Measurements from ENCODE around the gene PRSS36.

Gene PRSS36

DNA sequence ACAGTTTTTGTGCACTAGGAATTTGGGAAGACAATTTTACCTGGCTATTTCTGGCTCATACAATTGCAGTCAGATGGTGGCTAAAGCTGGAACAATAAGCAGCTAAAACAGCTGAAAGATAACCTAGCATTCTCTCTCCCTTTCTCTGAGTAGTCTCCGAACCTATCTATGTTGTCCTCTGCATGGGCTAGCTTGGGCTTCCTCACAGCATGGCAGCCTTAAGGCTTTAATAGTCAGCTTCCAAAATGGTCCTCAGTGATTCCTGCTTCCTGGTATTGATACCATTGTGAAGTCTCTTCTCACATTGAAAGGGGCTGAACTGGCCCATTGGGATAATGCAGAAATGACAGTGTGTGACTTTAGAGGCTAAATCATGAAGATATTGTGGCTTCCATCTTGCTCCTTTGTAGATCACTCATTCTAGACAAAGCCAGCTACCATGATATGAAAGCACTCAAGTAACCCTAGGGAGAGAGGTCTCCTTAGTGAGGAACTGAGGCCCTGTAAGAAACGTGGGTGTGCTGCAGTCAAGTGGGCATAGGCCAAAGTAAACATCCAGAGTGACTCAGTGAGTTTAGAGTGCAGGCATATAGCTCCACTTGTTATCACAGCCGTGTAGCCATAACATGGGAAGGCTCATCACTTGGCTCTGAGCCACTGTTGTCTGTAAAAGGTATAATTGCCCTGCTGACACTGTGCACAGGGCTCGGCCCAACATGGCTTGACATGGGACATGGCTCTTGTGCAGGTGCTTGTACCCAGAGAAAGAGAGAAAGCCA lies 49.8 kb downstream of the PRSS36 start:
- POLR2A ChIA-PET, result interaction anchor here (0.5 to 1.6 kb wide), 6 partner anchors 17 to 773 kb away, joined by 3 to 11 read pairs (median 4); partner anchors contain the start of genes KAT8, ZNF267, ZNF646 and ZNF668
- H3K27ac ChIP-seq (ENCODE audit: extremely low read depth, low read depth, low read length), result no peak overlapping the region

DNA sequence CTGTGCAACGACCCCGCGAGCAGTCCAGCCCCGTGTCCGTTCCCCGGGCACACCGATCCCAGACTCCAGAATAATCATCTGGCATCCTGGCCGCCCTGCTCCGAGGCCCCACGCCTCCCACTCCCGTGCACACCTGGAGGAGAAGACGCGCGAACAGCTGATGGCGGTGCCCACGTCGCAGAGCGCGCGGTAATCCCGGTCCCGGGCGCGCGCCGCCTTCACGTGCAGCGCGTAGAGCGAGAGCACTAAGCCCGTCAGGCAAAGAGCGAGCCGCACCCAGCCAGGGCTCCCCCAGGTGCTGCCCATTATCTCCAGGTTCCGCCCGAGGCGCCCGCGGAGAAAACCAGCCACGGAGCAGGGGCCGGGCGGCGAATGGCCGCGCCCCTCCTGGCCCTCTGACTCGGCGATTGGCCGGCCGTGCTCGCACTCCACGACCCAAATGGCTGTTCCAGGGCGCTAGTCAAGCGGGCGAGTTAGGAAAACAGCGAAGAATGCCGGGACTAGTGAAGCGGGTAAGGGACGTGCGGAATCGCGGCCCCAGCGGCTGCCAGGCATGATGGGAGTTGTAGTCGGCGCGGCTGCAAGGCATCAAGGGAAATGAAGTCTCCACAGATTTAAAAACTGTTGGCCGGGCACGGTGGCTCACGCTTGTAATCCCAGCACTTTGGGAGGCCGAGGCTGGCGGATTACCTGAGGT lies 55.3 kb downstream of the PRSS36 start, which contains the start of gene VKORC1:
TSS of gene VKORC1 (minus strand) at position 374 of the 697 bp plus-strand sequence. CDS start at position 306, 68 bp downstream.
- H3K27ac ChIP-seq (ENCODE audit: extremely low read depth, low read depth, low read length), result peak within 1 kb of the TSS; percentile 85
- ChIA-PET POLR2A (interaction anchor here (0.7 to 4.0 kb wide), 5 partner anchors 10 to 85 kb away, joined by 3 to 26 read pairs (median 7); partner anchors contain the start of genes FUS, ZNF646 and ZNF668), CTCF (interaction anchor here (0.7 to 1.2 kb wide), 3 partner anchors 23 to 269 kb away, joined by 3 to 4 read pairs (median 3); no protein-coding TSS in a partner anchor)
- peaks cover 0 to 22% of the 10 kb centered on the region in 2 experiments; a peak in 2 of 3 replicates for H3K36me3 ChIP-seq (ENCODE audit: control insufficient read depth in 2 of 2, insufficient read depth in 1 of 2, low read length in 2 of 2)
- H3K4me3 ChIP-seq (ENCODE audit: low read depth, low read length), result peak within 1 kb of the TSS; percentile 79
- peaks cover 3% of the 10 kb centered on the region; the same call in 1 of the 2 replicates for H3K4me1 ChIP-seq (ENCODE audit: control insufficient read depth, insufficient read depth, low read length)
- no peaks in the 10 kb centered on the region for H3K9me3 ChIP-seq (ENCODE audit: control insufficient read depth, insufficient read depth, low read depth, low read length)
- TF ChIP-seq ZNF2 (tag by site-specific recombination; IDR thresholded peaks at IDR 0.05), result no peak; the same call in 1 of the 2 replicates
- TF ChIP-seq ZBTB17 (tag by site-specific recombination; IDR thresholded peaks at IDR 0.05), result peak; percentile 93
- peak; percentile 49; the same call in 1 of the 2 replicates for TF ChIP-seq TRIM28 (IDR thresholded peaks at IDR 0.05; ENCODE audit: borderline replicate concordance, low read length)
- TF ChIP-seq, protein P1, sequence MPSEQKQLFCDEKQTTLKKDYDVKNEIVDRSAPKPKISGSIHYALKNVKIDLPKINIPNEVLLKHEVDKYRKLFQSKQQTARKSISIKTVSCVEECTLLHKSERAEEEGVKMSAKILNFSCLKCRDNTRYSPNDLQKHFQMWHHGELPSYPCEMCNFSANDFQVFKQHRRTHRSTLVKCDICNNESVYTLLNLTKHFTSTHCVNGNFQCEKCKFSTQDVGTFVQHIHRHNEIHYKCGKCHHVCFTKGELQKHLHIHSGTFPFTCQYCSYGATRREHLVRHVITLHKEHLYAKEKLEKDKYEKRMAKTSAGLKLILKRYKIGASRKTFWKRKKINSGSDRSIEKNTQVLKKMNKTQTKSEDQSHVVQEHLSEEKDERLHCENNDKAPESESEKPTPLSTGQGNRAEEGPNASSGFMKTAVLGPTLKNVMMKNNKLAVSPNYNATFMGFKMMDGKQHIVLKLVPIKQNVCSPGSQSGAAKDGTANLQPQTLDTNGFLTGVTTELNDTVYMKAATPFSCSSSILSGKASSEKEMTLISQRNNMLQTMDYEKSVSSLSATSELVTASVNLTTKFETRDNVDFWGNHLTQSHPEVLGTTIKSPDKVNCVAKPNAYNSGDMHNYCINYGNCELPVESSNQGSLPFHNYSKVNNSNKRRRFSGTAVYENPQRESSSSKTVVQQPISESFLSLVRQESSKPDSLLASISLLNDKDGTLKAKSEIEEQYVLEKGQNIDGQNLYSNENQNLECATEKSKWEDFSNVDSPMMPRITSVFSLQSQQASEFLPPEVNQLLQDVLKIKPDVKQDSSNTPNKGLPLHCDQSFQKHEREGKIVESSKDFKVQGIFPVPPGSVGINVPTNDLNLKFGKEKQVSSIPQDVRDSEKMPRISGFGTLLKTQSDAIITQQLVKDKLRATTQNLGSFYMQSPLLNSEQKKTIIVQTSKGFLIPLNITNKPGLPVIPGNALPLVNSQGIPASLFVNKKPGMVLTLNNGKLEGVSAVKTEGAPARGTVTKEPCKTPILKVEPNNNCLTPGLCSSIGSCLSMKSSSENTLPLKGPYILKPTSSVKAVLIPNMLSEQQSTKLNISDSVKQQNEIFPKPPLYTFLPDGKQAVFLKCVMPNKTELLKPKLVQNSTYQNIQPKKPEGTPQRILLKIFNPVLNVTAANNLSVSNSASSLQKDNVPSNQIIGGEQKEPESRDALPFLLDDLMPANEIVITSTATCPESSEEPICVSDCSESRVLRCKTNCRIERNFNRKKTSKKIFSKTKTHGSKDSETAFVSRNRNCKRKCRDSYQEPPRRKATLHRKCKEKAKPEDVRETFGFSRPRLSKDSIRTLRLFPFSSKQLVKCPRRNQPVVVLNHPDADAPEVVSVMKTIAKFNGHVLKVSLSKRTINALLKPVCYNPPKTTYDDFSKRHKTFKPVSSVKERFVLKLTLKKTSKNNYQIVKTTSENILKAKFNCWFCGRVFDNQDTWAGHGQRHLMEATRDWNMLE (tag by site-specific recombination; conservative IDR thresholded peaks at IDR 0.05; ENCODE audit: low read depth), result no peak
- TF ChIP-seq ZFHX2 (tag by site-specific recombination; conservative IDR thresholded peaks at IDR 0.05), result 0 out of 2 replicates have a peak, but pooled peaks have one; percentile 45
- TF ChIP-seq ZNF596 (tag by site-specific recombination; IDR thresholded peaks at IDR 0.05), result peak; percentile 88
- TF ChIP-seq ZNF514 (tag by site-specific recombination; IDR thresholded peaks at IDR 0.05), result no peak
- no peak for TF ChIP-seq ZNF707 (tag by site-specific recombination; IDR thresholded peaks at IDR 0.05)
- TF ChIP-seq GLIS1 (tag by site-specific recombination; IDR thresholded peaks at IDR 0.05), result peak; percentile 51; the same call in 1 of the 2 replicates
- TF ChIP-seq GLIS2 (tag by site-specific recombination; IDR thresholded peaks at IDR 0.05), result 0 out of 2 replicates have a peak, but pooled peaks have one; percentile 30
- TF ChIP-seq ZSCAN16 (tag by site-specific recombination; IDR thresholded peaks at IDR 0.05), result 0 out of 2 replicates have a peak, but pooled peaks have one; percentile 3
- 0 out of 2 replicates have a peak, but pooled peaks have one; percentile 53 for TF ChIP-seq ZNF600 (tag by site-specific recombination; IDR thresholded peaks at IDR 0.05)
- TF ChIP-seq, protein P2, sequence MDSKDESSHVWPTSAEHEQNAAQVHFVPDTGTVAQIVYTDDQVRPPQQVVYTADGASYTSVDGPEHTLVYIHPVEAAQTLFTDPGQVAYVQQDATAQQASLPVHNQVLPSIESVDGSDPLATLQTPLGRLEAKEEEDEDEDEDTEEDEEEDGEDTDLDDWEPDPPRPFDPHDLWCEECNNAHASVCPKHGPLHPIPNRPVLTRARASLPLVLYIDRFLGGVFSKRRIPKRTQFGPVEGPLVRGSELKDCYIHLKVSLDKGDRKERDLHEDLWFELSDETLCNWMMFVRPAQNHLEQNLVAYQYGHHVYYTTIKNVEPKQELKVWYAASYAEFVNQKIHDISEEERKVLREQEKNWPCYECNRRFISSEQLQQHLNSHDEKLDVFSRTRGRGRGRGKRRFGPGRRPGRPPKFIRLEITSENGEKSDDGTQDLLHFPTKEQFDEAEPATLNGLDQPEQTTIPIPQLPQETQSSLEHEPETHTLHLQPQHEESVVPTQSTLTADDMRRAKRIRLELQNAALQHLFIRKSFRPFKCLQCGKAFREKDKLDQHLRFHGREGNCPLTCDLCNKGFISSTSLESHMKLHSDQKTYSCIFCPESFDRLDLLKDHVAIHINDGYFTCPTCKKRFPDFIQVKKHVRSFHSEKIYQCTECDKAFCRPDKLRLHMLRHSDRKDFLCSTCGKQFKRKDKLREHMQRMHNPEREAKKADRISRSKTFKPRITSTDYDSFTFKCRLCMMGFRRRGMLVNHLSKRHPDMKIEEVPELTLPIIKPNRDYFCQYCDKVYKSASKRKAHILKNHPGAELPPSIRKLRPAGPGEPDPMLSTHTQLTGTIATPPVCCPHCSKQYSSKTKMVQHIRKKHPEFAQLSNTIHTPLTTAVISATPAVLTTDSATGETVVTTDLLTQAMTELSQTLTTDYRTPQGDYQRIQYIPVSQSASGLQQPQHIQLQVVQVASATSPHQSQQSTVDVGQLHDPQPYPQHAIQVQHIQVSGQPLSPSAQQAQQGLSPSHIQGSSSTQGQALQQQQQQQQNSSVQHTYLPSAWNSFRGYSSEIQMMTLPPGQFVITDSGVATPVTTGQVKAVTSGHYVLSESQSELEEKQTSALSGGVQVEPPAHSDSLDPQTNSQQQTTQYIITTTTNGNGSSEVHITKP (tag by site-specific recombination; IDR thresholded peaks at IDR 0.05), result peak; percentile 67
- TF ChIP-seq ZNF521 (tag by site-specific recombination; IDR thresholded peaks at IDR 0.05), result no peak
- peak; percentile 89 for TF ChIP-seq ZNF423 (tag by site-specific recombination; IDR thresholded peaks at IDR 0.05)

More for the DNA sequence above, 49.8 kb downstream of the PRSS36 start:
- TF ChIP-seq EGR2 (tag by site-specific recombination; IDR thresholded peaks at IDR 0.05; ENCODE audit: low read depth), result peak; percentile 68; the same call in 1 of the 2 replicates
- TF ChIP-seq, protein P3, sequence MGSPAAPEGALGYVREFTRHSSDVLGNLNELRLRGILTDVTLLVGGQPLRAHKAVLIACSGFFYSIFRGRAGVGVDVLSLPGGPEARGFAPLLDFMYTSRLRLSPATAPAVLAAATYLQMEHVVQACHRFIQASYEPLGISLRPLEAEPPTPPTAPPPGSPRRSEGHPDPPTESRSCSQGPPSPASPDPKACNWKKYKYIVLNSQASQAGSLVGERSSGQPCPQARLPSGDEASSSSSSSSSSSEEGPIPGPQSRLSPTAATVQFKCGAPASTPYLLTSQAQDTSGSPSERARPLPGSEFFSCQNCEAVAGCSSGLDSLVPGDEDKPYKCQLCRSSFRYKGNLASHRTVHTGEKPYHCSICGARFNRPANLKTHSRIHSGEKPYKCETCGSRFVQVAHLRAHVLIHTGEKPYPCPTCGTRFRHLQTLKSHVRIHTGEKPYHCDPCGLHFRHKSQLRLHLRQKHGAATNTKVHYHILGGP (tag by site-specific recombination; IDR thresholded peaks at IDR 0.05), result no peak
- TF ChIP-seq, protein P4, sequence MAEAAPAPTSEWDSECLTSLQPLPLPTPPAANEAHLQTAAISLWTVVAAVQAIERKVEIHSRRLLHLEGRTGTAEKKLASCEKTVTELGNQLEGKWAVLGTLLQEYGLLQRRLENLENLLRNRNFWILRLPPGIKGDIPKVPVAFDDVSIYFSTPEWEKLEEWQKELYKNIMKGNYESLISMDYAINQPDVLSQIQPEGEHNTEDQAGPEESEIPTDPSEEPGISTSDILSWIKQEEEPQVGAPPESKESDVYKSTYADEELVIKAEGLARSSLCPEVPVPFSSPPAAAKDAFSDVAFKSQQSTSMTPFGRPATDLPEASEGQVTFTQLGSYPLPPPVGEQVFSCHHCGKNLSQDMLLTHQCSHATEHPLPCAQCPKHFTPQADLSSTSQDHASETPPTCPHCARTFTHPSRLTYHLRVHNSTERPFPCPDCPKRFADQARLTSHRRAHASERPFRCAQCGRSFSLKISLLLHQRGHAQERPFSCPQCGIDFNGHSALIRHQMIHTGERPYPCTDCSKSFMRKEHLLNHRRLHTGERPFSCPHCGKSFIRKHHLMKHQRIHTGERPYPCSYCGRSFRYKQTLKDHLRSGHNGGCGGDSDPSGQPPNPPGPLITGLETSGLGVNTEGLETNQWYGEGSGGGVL (tag by site-specific recombination; IDR thresholded peaks at IDR 0.05), result 0 out of 2 replicates have a peak, but pooled peaks have one; percentile 9
- TF ChIP-seq ZFHX2 (tag by site-specific recombination; conservative IDR thresholded peaks at IDR 0.05), result peak; percentile 43; the same call in 1 of the 2 replicates
- 0 out of 2 replicates have a peak, but pooled peaks have one; percentile 16 for TF ChIP-seq YY1 (tag by site-specific recombination; IDR thresholded peaks at IDR 0.05)
- Histone ChIP-seq H3K4me1 (ENCODE audit: control insufficient read depth, insufficient read depth, low read length) (no peaks in the 10 kb centered on the region), H3K36me3 (ENCODE audit: control insufficient read depth in 2 of 2, insufficient read depth in 1 of 2, low read length in 2 of 2) (no peaks in the 10 kb centered on the region), H3K4me3 (ENCODE audit: low read depth, low read length) (no peak overlapping the region), H3K9me3 (ENCODE audit: control insufficient read depth, insufficient read depth, low read depth, low read length) (no peaks in the 10 kb centered on the region; the same call in 1 of the 2 replicates)
- CTCF ChIA-PET, result interaction anchor here (0.7 kb wide), 1 partner anchor 114 kb away, joined by 4 read pairs; no protein-coding TSS in a partner anchor
